CD14-positive monocyte (primary cell): ENCODE measurements around the gene H6PD. TPM values are rescaled to one million over a fixed set of nuclear protein-coding genes. Genes with fewer than 3 reads are reported as not detected.

Source experiments
- DNase-seq, 3 donors: peaks; one replicate each; pipeline ENCODE4 v3.0.0-alpha.2; 2011 to 2022
- H2AFZ ChIP-seq: 2 replicates; pipeline ENCODE4 v1.6.0; 2012; ENCODE audit warnings: mild to moderate bottlenecking, low read depth, low read length, inconsistent platforms; ENCODE audit not compliant: insufficient read depth, poor library complexity, severe bottlenecking
- H3K27ac ChIP-seq, 2 donors: 1 replicate in 1 of 2; 2 replicates in 1 of 2; pipeline ENCODE4 v1.5.1; 2012 to 2013; ENCODE audit warnings: low read length in 2 of 2, control low read depth in 1 of 2, inconsistent platforms in 1 of 2, low read depth in 1 of 2, mild to moderate bottlenecking in 1 of 2
- H3K27me3 ChIP-seq, 2 donors: one replicate each; pipeline versions ENCODE4 v1.6.0 to v1.6.1; 2011 to 2013; ENCODE audit warnings: low read length in 2 of 2; ENCODE audit not compliant: control insufficient read depth in 2 of 2, insufficient read depth in 2 of 2
- H3K36me3 ChIP-seq, 2 donors: replicated peaks in 1 of 2; 1 replicate in 1 of 2; 2 replicates in 1 of 2; pipeline versions ENCODE4 v1.5.1 to v1.6.1; 2012 to 2013; ENCODE audit warnings: low read length in 2 of 2, control low read depth in 1 of 2, inconsistent platforms in 1 of 2, mild to moderate bottlenecking in 1 of 2; ENCODE audit not compliant: insufficient read depth in 2 of 2, control insufficient read depth in 1 of 2
- H3K4me1 ChIP-seq, 2 donors: 1 replicate in 1 of 2; 2 replicates in 1 of 2; pipeline versions ENCODE4 v1.5.1 to v1.6.1; 2012 to 2013; ENCODE audit warnings: low read length in 2 of 2, control low read depth in 1 of 2, inconsistent platforms in 1 of 2, mild to moderate bottlenecking in 1 of 2, moderate library complexity in 1 of 2; ENCODE audit not compliant: insufficient read depth in 2 of 2, control insufficient read depth in 1 of 2
- H3K4me2 ChIP-seq: replicated peaks from 2 replicates; pipeline ENCODE3; 2012; ENCODE audit warnings: low read length, moderate library complexity, mild to moderate bottlenecking; ENCODE audit not compliant: poor library complexity, severe bottlenecking; ENCODE audit errors: extremely low read depth
- H3K4me3 ChIP-seq, 3 experiments: fragments of 200-600 bp in 1 of 3; sonication (generic) in 1 of 3; replicated peaks in 1 of 3; 1 replicate in 2 of 3; 2 replicates in 1 of 3; pipeline ENCODE4 v1.5.1; 2011 to 2013; ENCODE audit warnings: low read length in 3 of 3, mild to moderate bottlenecking in 3 of 3, control low read depth in 2 of 3, low read depth in 2 of 3, inconsistent platforms in 1 of 3, moderate library complexity in 1 of 3
- H3K79me2 ChIP-seq: 2 replicates; pipeline ENCODE4 v1.6.0; 2012; ENCODE audit warnings: mild to moderate bottlenecking, control low read depth, inconsistent platforms, low read length, moderate library complexity; ENCODE audit not compliant: insufficient read depth
- H3K9ac ChIP-seq: 2 replicates; pipeline ENCODE4 v1.6.0; 2017; ENCODE audit warnings: low read length, mild to moderate bottlenecking; ENCODE audit not compliant: insufficient read depth, poor library complexity, severe bottlenecking
- H3K9me3 ChIP-seq, 2 donors: replicated peaks in 1 of 2; 1 replicate in 1 of 2; 2 replicates in 1 of 2; pipeline versions ENCODE4 v1.5.1 to v1.6.1; 2012 to 2013; ENCODE audit warnings: low read length in 2 of 2, control low read depth in 1 of 2; ENCODE audit not compliant: control insufficient read depth in 1 of 2, insufficient read depth in 1 of 2
- H4K20me1 ChIP-seq: 2 replicates; pipeline ENCODE4 v1.6.0; 2012; ENCODE audit warnings: mild to moderate bottlenecking, low read length, control low read depth, moderate library complexity; ENCODE audit not compliant: insufficient read depth
- H3K27ac Mint-ChIP-seq, 7 donors: one replicate each; pipeline ENCODE4 v1.8.0; 2020; ENCODE audit warnings: mild to moderate bottlenecking in 7 of 7, mixed read lengths in 7 of 7, moderate library complexity in 6 of 7, inconsistent platforms in 2 of 7
- H3K27me3 Mint-ChIP-seq, 3 donors: one replicate each; pipeline ENCODE4 v1.8.0; 2021 to 2022; ENCODE audit warnings: low read depth in 3 of 3, mild to moderate bottlenecking in 3 of 3, mixed read lengths in 3 of 3, moderate library complexity in 3 of 3, inconsistent platforms in 1 of 3
- H3K36me3 Mint-ChIP-seq, 2 donors: one replicate each; pipeline ENCODE4 v1.8.0; 2020; ENCODE audit warnings: mixed read lengths in 2 of 2, inconsistent platforms in 1 of 2, mild to moderate bottlenecking in 1 of 2
- H3K4me1 Mint-ChIP-seq: one replicate; pipeline ENCODE4 v1.8.0; 2020; ENCODE audit warnings: mild to moderate bottlenecking, mixed read lengths
- H3K4me3 Mint-ChIP-seq, 2 donors: one replicate each; pipeline ENCODE4 v1.8.0; 2020; ENCODE audit warnings: mild to moderate bottlenecking in 2 of 2, mixed read lengths in 2 of 2, moderate library complexity in 1 of 2
- H3K9me3 Mint-ChIP-seq, 7 donors: one replicate each; pipeline ENCODE4 v1.8.0; 2020 to 2022; ENCODE audit warnings: mixed read lengths in 7 of 7, mild to moderate bottlenecking in 6 of 7, moderate library complexity in 6 of 7, inconsistent platforms in 2 of 7
- CTCF ChIP-seq: fragments of 200-600 bp; IDR thresholded peaks from one replicate; pipeline ENCODE4 v1.8.0; 2022; ENCODE audit warnings: antibody characterized with exemption, mild to moderate bottlenecking
- WGBS: methylation state at CpG from one replicate; pipeline ENCODE4 v1.1.5; 2013; ENCODE audit warnings: missing lambda C conversion rate; ENCODE audit not compliant: insufficient coverage; 5-methylcytosine and 5-hydroxymethylcytosine counted together
- intact Hi-C, 2 donors: fragments of 100-400 bp; cut with micrococcal nuclease; formaldehyde crosslinking; loops; one replicate each; pipeline versions ENCODE4 v1.15.0 to v1.15.1; 2023
- polyA plus RNA-seq, 3 donors: library from polyadenylated mRNA; depleted of rRNA in 1 of 3; unstranded in 2 of 3; stranded (reverse) in 1 of 3; fragments of 300-500 nt in 2 of 3; fragments of >200 nt in 1 of 3; fragmentation: Illumina TruSeq in 2 of 3; gene quantifications; 1 replicate in 2 of 3; 2 replicates in 1 of 3; pipeline ENCODE4 v1.2.3, GENCODE V29; 2012 to 2021

The H6PD gene
- polyA plus RNA-seq, 3 donors: 8.6 to 15.9 (median 11.4) TPM

DNA sequence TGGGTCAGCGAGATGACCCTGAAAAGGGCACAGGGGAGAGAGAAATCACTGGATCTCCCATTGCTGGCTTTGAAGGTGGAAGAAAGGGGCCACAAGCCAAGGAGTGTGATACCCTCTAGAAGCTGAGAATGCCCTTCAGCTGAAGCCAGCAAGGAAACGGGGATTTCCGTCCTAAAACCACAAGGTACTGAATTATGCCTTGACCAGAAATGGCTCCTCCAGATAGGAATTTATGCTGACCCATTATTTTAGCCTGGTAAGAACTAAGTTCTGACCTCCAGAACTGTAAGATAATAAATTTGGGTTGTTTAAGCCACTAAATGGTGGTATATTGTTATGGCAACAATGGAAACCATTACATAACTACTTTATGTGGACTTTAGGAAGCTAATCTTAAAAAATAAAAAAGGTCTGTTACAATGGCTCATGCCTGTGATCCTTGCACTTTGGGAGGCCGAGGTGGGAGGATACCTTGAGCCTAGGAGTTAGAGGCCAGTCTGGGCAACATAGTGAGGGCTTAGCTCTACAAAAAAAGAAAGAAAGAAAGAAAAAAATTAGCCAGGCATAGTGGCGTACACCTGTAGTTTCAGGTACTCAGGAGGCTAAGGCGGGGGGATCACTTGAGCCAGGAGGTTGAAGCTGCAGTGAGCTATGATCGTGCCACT is 3.6 kb upstream of the H6PD start:
- peaks cover 0 to 1% of the 10 kb centered on the region in 2 donors for H3K36me3 Mint-ChIP-seq
- Histone ChIP-seq H3K27ac (no peak overlapping the region), H3K4me2 (no peak overlapping the region), H3K9ac (no peak overlapping the region), H3K36me3 (no peaks in the 10 kb centered on the region), H3K27me3 (no peaks in the 10 kb centered on the region), H3K4me1 (peaks cover 36 to 65% of the 10 kb centered on the region in 2 donors), H3K79me2 (peaks cover 5% of the 10 kb centered on the region), H2AFZ (no peak overlapping the region), H3K9me3 (no peaks in the 10 kb centered on the region), H4K20me1 (no peaks in the 10 kb centered on the region), H3K4me3 (no peak overlapping the region)
- no peak overlapping the region for H3K27ac Mint-ChIP-seq
- H3K27me3 Mint-ChIP-seq: peaks cover 1 to 4% (median 3%) of the 10 kb centered on the region in 3 donors
- no peak overlapping the region for H3K4me3 Mint-ChIP-seq
- WGBS: 97% methylated on average over 4 of the region's 7 CpGs
- TF ChIP-seq CTCF: no peak
- H3K9me3 Mint-ChIP-seq: peaks cover 0 to 5% (median 0%) of the 10 kb centered on the region in 7 donors
- intact Hi-C loops: loop anchor here in 1 of 2 donors (5.0 kb wide), 1 partner anchor 61 kb away; the partner anchor contains the start of gene SPSB1
- H3K4me1 Mint-ChIP-seq: peaks cover 61% of the 10 kb centered on the region
- DNase-seq: no peak

GRCh38 chr1:9231648-9232332 is 2.8 kb upstream of the H6PD start:
- no peak for TF ChIP-seq CTCF
- intact Hi-C loops: loop anchor here in 1 of 2 donors (5.0 kb wide), 1 partner anchor 61 kb away; the partner anchor contains the start of gene SPSB1
- no peaks in the 10 kb centered on the region for H3K9me3 ChIP-seq
- no peak overlapping the region for H3K4me3 ChIP-seq
- peaks cover 0 to 5% (median 0%) of the 10 kb centered on the region in 7 donors for H3K9me3 Mint-ChIP-seq
- no peak overlapping the region for H2AFZ ChIP-seq
- H3K27me3 Mint-ChIP-seq: peaks cover 1 to 5% (median 3%) of the 10 kb centered on the region in 3 donors
- no peak for DNase-seq
- no peak overlapping the region for H3K9ac ChIP-seq
- peaks cover 66% of the 10 kb centered on the region for H3K4me1 Mint-ChIP-seq
- H3K36me3 ChIP-seq: no peaks in the 10 kb centered on the region
- no peaks in the 10 kb centered on the region for H4K20me1 ChIP-seq
- H3K27ac ChIP-seq: no peak overlapping the region
- H3K36me3 Mint-ChIP-seq: peaks cover 2 to 4% of the 10 kb centered on the region in 2 donors
- peaks cover 44 to 73% of the 10 kb centered on the region in 2 donors for H3K4me1 ChIP-seq
- no peaks in the 10 kb centered on the region for H3K27me3 ChIP-seq
- no peak overlapping the region for H3K4me2 ChIP-seq
- 94% methylated on average over 10 of the region's 13 CpGs for WGBS
- peaks cover 12% of the 10 kb centered on the region for H3K79me2 ChIP-seq
- H3K27ac Mint-ChIP-seq: peak overlapping the region in 3 of 7 donors; percentile 33 to 47 (median 38)
- H3K4me3 Mint-ChIP-seq: no peak overlapping the region
